AG09319 (cell line): ENCODE measurements around the gene PRR22.
"Not testable (repeated sequence)": the region's sequence is repeated elsewhere in the genome, so short reads cannot be mapped to it uniquely, and the experiment has no call there.

Source experiments
- DNase-seq: peaks from one replicate; pipeline ENCODE4 v3.0.0-alpha.2; 2010; ENCODE audit warnings: low read depth; ENCODE audit errors: extremely low read depth
- CTCF ChIP-seq: IDR thresholded peaks from 2 replicates; pipeline ENCODE4 v1.5.1; 2011; ENCODE audit warnings: low read depth, mild to moderate bottlenecking, inconsistent platforms, low read length, moderate library complexity

Gene PRR22

GRCh38 chr19:5772416-5772815, 12.1 kb downstream of the PRR22 start:
- no peak for TF ChIP-seq CTCF
- DNase-seq = no peak

DNA sequence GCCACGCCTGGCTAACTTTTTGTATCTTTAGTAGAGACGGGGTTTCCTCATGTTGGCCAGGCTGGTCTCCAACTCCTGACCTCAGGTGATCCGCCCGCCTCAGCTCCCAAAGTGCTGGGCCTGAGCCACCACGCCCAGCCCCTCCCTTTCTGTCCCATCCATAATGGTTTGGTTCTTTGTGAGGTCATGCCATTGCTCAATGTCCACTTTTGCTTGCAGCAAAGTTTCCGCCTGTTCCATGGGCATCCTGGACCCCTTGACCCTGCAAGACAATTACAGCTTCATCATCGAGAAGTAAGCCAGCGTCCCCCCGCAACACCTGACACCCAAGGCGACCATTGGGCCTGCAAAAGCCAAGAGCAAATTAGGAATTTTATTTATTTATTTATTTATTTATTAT, 16.6 kb downstream of the PRR22 start:
- TF ChIP-seq CTCF = no peak
- no peak for DNase-seq

GRCh38 chr19:5765220-5765619, 19.3 kb downstream of the PRR22 start:
- DNase-seq = no peak

DNA sequence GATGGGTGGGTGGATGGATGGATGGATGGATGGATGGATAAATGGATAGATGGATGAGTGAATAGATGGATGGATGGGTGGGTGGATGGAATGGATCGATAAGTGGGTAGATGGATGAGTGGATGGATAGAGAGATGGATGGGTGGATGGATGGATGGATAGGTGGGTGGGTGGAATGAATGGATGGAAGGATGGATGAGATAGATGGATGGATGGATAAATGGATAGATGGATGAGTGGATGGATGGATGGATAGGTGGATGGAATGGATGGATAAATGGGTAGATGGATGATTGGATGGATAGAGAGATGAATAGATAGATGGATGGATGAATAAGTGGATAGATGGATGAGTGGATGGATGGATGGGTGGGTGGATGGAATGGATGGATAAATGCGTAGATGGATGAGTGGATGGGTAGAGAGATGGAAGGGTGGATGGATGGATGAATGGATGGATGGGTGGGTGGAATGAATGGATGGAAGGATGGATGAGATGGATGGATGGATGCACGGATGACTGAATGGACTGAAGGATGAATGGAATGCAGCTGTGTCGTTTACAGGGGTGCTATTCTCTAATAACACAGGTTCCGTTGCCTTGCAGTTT, 21.8 kb downstream of the PRR22 start:
- no peak for DNase-seq
- TF ChIP-seq CTCF = no peak

More at GRCh38 chr19:5765220-5765619, 19.3 kb downstream of the PRR22 start:
- no peak for TF ChIP-seq CTCF

- no peak for TF ChIP-seq CTCF
- no peak for DNase-seq
Measured at GRCh38 chr19:5753743-5754142, 30.8 kb downstream of the PRR22 start.

DNA sequence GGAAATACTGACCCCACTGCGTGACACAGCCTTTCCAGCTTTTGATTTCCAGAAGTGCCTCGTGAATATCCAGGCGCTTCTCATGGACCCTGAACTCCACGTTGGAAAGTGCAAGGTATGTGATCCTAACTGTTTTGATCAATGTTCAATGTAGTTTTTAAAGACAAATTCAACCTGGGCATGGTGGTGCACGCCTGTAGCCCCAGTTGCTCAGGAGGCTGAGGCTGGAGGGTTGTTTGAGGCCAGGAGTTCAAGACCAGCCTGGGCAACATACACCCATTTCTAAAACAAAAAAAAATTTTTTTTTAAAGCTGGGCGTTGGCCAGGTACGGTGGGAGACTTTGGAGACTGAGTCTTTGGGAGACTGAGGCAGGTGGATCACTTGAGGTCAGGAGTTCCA, 32.8 kb downstream of the PRR22 start:
- TF ChIP-seq CTCF = no peak

DNA sequence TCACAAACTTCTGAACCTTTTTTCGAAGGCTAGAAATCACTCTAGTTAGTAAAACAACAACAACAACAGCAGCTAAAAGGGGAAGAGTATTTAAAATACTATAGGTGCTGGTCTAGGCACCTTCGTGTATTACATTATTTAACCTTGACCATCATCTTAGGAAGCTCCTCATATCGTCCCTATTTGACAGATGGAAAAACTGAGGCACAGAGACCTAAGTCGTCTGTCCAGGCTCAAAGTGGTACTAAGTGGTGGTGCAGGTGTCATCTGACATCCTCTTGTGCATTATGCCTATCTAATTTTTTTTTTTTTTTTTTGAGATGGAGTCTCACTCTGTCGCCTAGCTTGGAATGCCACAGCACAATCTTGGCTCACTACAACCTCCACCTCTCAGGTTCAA, 35.0 kb downstream of the PRR22 start:
- TF ChIP-seq CTCF = no peak
- DNase-seq = no peak

More for the DNA sequence above, 32.8 kb downstream of the PRR22 start:
- no peak for DNase-seq

GRCh38 chr19:5748920-5749319, 35.6 kb downstream of the PRR22 start:
- not testable (repeated sequence) for DNase-seq

DNA sequence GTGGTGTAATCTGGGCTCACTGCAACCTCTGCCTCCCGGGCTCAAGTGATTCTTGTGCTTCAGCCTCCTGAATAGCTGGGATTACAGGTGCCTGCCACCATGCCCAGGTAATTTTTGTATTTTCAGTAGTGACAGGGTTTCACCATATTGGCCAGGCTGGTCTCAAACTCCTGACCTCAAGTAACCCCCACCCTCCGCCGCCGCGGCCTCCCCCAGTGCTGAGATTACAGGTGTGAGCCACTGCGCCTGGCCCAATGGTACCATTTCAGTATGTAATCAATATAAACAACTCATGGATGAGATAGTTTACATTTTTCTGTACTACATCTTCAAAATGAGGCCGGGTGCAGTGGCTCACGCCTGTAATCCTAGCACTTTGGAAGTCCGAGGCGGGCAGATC, 39.5 kb downstream of the PRR22 start:
- DNase-seq = not testable (repeated sequence)
